SH-SY5Y (cell line): Measurements from ENCODE around the gene URB2.

Experiments
- GATA2 ChIP-seq: IDR thresholded peaks from 2 replicates; pipeline ENCODE4 v1.6.1; 2011; ENCODE audit warnings: mild to moderate bottlenecking, low read depth, low read length
- GATA3 ChIP-seq: IDR thresholded peaks from 2 replicates; pipeline ENCODE4 v1.6.1; 2011; ENCODE audit warnings: low read depth, mild to moderate bottlenecking, low read length, moderate library complexity

DNA sequence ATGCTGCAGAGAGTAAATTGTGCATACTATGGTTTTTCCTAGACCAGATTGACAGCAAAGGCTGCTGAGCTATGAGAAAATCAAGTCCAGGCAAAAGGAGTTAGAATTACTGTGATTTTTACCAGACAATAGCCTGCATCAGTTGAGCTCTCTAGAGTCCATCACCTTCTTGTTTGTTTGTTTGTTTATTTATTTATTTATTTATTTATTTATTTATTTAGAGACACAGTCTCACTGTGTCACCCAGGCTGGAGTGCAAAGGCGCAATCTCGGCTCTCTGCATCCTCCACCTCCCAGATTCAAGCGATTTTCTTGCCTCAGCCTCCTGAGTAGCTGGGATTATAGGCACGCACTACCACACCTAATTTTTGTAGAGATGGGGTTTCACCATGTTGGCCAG, 43.3 kb upstream of the URB2 start:
- TF ChIP-seq GATA3 (no peak), GATA2 (no peak)
